SK-N-MC (cell line): ENCODE results near the gene NCOA6.
"Not testable (repeated sequence)": the region's sequence is repeated elsewhere in the genome, so short reads cannot be mapped to it uniquely, and the experiment has no call there.

Experiments
- DNase-seq: peaks from one replicate; pipeline ENCODE4 v3.0.0-alpha.2; 2011; ENCODE audit warnings: low read depth, low spot score
- H3K27ac ChIP-seq: fragments of 200-600 bp; sonication (generic); 2 replicates; pipeline ENCODE4 v1.5.1; 2016; ENCODE audit warnings: mixed run types
- H3K36me3 ChIP-seq: fragments of 200-600 bp; sonication (generic); 2 replicates; pipeline ENCODE4 v1.6.1; 2017; ENCODE audit warnings: antibody characterized with exemption, low read length, mixed read lengths; ENCODE audit not compliant: insufficient read depth
- H3K4me3 ChIP-seq: fragments of 200-600 bp; sonication (generic); 2 replicates; pipeline ENCODE4 v1.5.1; 2016
- H3K9ac ChIP-seq: fragments of 200-600 bp; sonication (generic); 2 replicates; pipeline ENCODE4 v1.8.0; 2017; ENCODE audit warnings: mixed run types, mixed read lengths; ENCODE audit not compliant: insufficient read length
- H3K9me3 ChIP-seq: fragments of 200-600 bp; sonication (generic); 2 replicates; pipeline ENCODE4 v1.6.1; 2017; ENCODE audit warnings: low read depth, mild to moderate bottlenecking, antibody characterized with exemption, low read length, moderate library complexity, mixed read lengths
- EZH2 ChIP-seq: fragments of 200-600 bp; sonication (generic); IDR thresholded peaks from one replicate; pipeline ENCODE4 v1.6.1; 2017; ENCODE audit warnings: antibody characterized with exemption
- FOXP2 ChIP-seq: optimal IDR thresholded peaks from 2 replicates; pipeline ENCODE3; 2011; ENCODE audit warnings: mild to moderate bottlenecking, moderate library complexity; ENCODE audit not compliant: insufficient read depth; ENCODE audit errors: extremely low read length, control extremely low read depth
- POLR2AphosphoS5 ChIP-seq: IDR thresholded peaks from 2 replicates; pipeline ENCODE4 v1.6.1; 2012; ENCODE audit warnings: mild to moderate bottlenecking, low read depth, low read length, borderline replicate concordance

The NCOA6 gene

GRCh38 chr20:34797012-34797995 is 28.1 kb downstream of the NCOA6 start:
- TF ChIP-seq EZH2 (no peak), FOXP2 (no peak), POLR2AphosphoS5 (no peak)
- Histone ChIP-seq H3K9me3 (no peaks in the 10 kb centered on the region), H3K9ac (no peak overlapping the region), H3K27ac (no peak overlapping the region), H3K36me3 (peaks cover 9% of the 10 kb centered on the region; the same call in 1 of the 2 replicates), H3K4me3 (no peak overlapping the region)
- no peak for DNase-seq

- DNase-seq = no peak
- H3K9ac ChIP-seq = no peak overlapping the region
- peaks cover 6% of the 10 kb centered on the region for H3K36me3 ChIP-seq
- H3K9me3 ChIP-seq = no peaks in the 10 kb centered on the region
- H3K27ac ChIP-seq = peak overlapping the region; percentile 80
- no peak overlapping the region for H3K4me3 ChIP-seq
- TF ChIP-seq FOXP2 = no peak
- no peak for TF ChIP-seq POLR2AphosphoS5
- TF ChIP-seq EZH2 = no peak
Measured at GRCh38 chr20:34794006-34794585, 31.4 kb downstream of the NCOA6 start.

- no peak overlapping the region for H3K4me3 ChIP-seq
- TF ChIP-seq FOXP2 = no peak
- TF ChIP-seq EZH2 = no peak
- TF ChIP-seq POLR2AphosphoS5 = no peak
- H3K27ac ChIP-seq = peak overlapping the region; percentile 99
- peaks cover 15% of the 10 kb centered on the region for H3K36me3 ChIP-seq
- H3K9ac ChIP-seq = peak overlapping the region; percentile 81
- DNase-seq = no peak
- no peaks in the 10 kb centered on the region for H3K9me3 ChIP-seq
Measured at GRCh38 chr20:34792687-34793363, 32.6 kb downstream of the NCOA6 start.

- peak overlapping the region; percentile 47 for H3K4me3 ChIP-seq
- H3K9ac ChIP-seq = peak overlapping the region; percentile 81
- no peaks in the 10 kb centered on the region for H3K9me3 ChIP-seq
- peaks cover 15% of the 10 kb centered on the region for H3K36me3 ChIP-seq
- H3K27ac ChIP-seq = peak overlapping the region; percentile 99
- peak; percentile 92 for DNase-seq
- no peak; the same call in 1 of the 2 replicates for TF ChIP-seq POLR2AphosphoS5
- TF ChIP-seq EZH2 = no peak
- peak; percentile 19 for TF ChIP-seq FOXP2
Measured at GRCh38 chr20:34791289-34792020, 34.0 kb downstream of the NCOA6 start.

- TF ChIP-seq POLR2AphosphoS5 (no peak), EZH2 (no peak), FOXP2 (no peak)
- Histone ChIP-seq H3K27ac (peak overlapping the region; percentile 45; the same call in 1 of the 2 replicates), H3K9me3 (no peaks in the 10 kb centered on the region), H3K36me3 (peaks cover 20% of the 10 kb centered on the region), H3K4me3 (no peak overlapping the region), H3K9ac (no peak overlapping the region)
- DNase-seq = no peak
Measured at GRCh38 chr20:34781220-34781619, 44.2 kb downstream of the NCOA6 start.

- not testable (repeated sequence) for DNase-seq, H3K27ac ChIP-seq, H3K4me3 ChIP-seq, H3K9ac ChIP-seq, H3K9me3 ChIP-seq
- peaks cover 26% of the 10 kb centered on the region for H3K36me3 ChIP-seq
Measured at GRCh38 chr20:34780291-34780690, 45.2 kb downstream of the NCOA6 start.

GRCh38 chr20:34776177-34776576 is 49.3 kb downstream of the NCOA6 start:
- no peak for DNase-seq
- no peak overlapping the region for H3K9ac ChIP-seq
- no peak overlapping the region for H3K27ac ChIP-seq
- no peaks in the 10 kb centered on the region for H3K9me3 ChIP-seq
- no peak for TF ChIP-seq FOXP2
- no peak for TF ChIP-seq EZH2
- TF ChIP-seq POLR2AphosphoS5 = no peak
- peaks cover 46% of the 10 kb centered on the region for H3K36me3 ChIP-seq
- H3K4me3 ChIP-seq = no peak overlapping the region
